ENCODE data around the gene BCL11A.

DNA sequence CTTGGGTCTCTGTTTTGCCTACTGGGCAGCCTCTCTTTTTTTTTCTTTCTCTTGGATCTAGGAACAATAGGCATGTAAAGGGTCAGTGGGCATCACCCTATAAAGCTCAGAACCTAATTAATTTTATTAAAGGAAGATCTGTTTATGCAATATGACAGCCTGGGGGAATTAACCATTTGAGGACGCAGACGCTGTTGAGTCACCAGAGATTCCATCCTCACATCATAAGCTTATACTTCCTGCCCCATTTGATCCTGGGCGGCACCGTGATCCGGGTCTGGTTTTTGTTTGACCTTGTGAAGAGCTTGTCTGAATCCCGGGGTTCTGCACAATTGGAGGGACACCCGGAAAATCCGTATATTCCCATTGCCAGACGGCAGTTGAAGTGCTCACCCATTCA, 16.8 kb upstream of the BCL11A start:
- TF ChIP-seq, protein P1, sequence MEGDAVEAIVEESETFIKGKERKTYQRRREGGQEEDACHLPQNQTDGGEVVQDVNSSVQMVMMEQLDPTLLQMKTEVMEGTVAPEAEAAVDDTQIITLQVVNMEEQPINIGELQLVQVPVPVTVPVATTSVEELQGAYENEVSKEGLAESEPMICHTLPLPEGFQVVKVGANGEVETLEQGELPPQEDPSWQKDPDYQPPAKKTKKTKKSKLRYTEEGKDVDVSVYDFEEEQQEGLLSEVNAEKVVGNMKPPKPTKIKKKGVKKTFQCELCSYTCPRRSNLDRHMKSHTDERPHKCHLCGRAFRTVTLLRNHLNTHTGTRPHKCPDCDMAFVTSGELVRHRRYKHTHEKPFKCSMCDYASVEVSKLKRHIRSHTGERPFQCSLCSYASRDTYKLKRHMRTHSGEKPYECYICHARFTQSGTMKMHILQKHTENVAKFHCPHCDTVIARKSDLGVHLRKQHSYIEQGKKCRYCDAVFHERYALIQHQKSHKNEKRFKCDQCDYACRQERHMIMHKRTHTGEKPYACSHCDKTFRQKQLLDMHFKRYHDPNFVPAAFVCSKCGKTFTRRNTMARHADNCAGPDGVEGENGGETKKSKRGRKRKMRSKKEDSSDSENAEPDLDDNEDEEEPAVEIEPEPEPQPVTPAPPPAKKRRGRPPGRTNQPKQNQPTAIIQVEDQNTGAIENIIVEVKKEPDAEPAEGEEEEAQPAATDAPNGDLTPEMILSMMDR (IDR thresholded peaks at IDR 0.05; ENCODE audit: low read depth, low read length, missing input control): no peak
- TF ChIP-seq, protein P2, sequence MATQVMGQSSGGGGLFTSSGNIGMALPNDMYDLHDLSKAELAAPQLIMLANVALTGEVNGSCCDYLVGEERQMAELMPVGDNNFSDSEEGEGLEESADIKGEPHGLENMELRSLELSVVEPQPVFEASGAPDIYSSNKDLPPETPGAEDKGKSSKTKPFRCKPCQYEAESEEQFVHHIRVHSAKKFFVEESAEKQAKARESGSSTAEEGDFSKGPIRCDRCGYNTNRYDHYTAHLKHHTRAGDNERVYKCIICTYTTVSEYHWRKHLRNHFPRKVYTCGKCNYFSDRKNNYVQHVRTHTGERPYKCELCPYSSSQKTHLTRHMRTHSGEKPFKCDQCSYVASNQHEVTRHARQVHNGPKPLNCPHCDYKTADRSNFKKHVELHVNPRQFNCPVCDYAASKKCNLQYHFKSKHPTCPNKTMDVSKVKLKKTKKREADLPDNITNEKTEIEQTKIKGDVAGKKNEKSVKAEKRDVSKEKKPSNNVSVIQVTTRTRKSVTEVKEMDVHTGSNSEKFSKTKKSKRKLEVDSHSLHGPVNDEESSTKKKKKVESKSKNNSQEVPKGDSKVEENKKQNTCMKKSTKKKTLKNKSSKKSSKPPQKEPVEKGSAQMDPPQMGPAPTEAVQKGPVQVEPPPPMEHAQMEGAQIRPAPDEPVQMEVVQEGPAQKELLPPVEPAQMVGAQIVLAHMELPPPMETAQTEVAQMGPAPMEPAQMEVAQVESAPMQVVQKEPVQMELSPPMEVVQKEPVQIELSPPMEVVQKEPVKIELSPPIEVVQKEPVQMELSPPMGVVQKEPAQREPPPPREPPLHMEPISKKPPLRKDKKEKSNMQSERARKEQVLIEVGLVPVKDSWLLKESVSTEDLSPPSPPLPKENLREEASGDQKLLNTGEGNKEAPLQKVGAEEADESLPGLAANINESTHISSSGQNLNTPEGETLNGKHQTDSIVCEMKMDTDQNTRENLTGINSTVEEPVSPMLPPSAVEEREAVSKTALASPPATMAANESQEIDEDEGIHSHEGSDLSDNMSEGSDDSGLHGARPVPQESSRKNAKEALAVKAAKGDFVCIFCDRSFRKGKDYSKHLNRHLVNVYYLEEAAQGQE (IDR thresholded peaks at IDR 0.05): no peak
- TF ChIP-seq FOXA2 (IDR thresholded peaks at IDR 0.05) (no peak), EGR1 (IDR thresholded peaks at IDR 0.05; ENCODE audit: low read depth in 2 of 2) (no peak), YY1 (IDR thresholded peaks at IDR 0.05) (no peak), SP1 (IDR thresholded peaks at IDR 0.05) (no peak), RXRA (IDR thresholded peaks at IDR 0.05) (no peak)

All from liver (tissue), 3 donors.